SU-DHL-6 (cell line): Measurements from ENCODE around the gene SOX21.

Experiments used
- EZH2phosphoT487 ChIP-seq: fragments of 200-600 bp; sonication (generic), shearing (Covaris generic); conservative IDR thresholded peaks from 2 replicates; pipeline ENCODE4 v1.6.1; 2018; ENCODE audit warnings: mild to moderate bottlenecking, antibody characterized with exemption, low read length, moderate library complexity, mixed read lengths
- TF ChIP-seq, protein P1 (sequence below): fragments of 200-600 bp; sonication (generic); IDR thresholded peaks from one replicate; pipeline ENCODE4 v1.5.1; 2017; ENCODE audit warnings: antibody characterized with exemption, mild to moderate bottlenecking, low read length, moderate library complexity; ENCODE audit not compliant: insufficient read depth, poor library complexity, severe bottlenecking

DNA sequence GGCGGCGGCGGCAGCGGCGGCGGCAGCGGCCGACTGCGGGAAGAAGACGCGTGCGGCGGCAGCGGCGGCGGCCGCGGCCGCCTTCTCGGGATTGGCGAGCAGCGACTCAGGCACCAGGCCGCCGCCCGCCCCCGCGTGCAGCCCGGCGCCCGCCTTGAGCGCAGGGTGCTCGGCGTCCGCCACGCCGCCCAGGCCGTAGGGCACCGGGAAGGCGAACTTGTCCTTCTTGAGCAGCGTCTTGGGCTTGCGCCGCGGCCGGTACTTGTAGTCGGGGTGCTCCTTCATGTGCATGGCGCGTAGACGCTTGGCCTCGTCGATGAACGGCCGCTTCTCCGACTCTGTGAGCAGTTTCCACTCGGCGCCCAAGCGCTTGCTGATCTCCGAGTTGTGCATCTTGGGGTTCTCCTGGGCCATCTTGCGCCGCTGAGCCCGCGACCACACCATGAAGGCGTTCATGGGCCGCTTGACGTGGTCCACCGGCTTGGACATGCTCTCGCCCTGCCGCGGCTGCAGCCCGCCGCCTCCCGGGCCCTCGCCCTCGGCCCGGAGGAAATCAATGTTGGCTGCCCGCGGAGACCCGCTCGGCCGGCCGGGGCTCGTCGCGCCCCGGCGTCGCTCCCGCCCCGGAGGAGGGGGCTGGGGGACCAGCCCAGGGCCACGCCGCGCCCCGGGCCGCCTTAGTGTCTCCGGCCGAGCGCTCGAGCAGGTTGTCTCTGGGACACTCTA is 621 bp downstream of the SOX21 start:
- TF ChIP-seq, protein P1, sequence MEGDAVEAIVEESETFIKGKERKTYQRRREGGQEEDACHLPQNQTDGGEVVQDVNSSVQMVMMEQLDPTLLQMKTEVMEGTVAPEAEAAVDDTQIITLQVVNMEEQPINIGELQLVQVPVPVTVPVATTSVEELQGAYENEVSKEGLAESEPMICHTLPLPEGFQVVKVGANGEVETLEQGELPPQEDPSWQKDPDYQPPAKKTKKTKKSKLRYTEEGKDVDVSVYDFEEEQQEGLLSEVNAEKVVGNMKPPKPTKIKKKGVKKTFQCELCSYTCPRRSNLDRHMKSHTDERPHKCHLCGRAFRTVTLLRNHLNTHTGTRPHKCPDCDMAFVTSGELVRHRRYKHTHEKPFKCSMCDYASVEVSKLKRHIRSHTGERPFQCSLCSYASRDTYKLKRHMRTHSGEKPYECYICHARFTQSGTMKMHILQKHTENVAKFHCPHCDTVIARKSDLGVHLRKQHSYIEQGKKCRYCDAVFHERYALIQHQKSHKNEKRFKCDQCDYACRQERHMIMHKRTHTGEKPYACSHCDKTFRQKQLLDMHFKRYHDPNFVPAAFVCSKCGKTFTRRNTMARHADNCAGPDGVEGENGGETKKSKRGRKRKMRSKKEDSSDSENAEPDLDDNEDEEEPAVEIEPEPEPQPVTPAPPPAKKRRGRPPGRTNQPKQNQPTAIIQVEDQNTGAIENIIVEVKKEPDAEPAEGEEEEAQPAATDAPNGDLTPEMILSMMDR = no peak
- no peak for TF ChIP-seq EZH2phosphoT487
